ENCODE data around the gene C4A.
"Not testable (repeated sequence)": the region's sequence is repeated elsewhere in the genome, so short reads cannot be mapped to it uniquely, and the experiment has no call there.

The C4A gene

GRCh38 chr6:31981744-31982143 is at the start of gene C4A:
Gene C4A, plus strand, starts transcription at chr6:31982057. Its CDS starts 51 bp downstream, at chr6:31982108.
- DNase-seq (ENCODE audit: low read depth, low spot score); POLR2A ChIA-PET; CTCF ChIA-PET; H3K4me3 ChIP-seq (ENCODE audit: low read depth, low read length): not testable (repeated sequence)

GRCh38 chr6:31932137-31932536 is 49.7 kb upstream of the C4A start:
- DNase-seq (ENCODE audit: low read depth, low spot score); CTCF ChIA-PET; H3K4me3 ChIP-seq (ENCODE audit: low read depth, low read length); POLR2A ChIA-PET: not testable (repeated sequence)

- TF ChIP-seq, protein P1, sequence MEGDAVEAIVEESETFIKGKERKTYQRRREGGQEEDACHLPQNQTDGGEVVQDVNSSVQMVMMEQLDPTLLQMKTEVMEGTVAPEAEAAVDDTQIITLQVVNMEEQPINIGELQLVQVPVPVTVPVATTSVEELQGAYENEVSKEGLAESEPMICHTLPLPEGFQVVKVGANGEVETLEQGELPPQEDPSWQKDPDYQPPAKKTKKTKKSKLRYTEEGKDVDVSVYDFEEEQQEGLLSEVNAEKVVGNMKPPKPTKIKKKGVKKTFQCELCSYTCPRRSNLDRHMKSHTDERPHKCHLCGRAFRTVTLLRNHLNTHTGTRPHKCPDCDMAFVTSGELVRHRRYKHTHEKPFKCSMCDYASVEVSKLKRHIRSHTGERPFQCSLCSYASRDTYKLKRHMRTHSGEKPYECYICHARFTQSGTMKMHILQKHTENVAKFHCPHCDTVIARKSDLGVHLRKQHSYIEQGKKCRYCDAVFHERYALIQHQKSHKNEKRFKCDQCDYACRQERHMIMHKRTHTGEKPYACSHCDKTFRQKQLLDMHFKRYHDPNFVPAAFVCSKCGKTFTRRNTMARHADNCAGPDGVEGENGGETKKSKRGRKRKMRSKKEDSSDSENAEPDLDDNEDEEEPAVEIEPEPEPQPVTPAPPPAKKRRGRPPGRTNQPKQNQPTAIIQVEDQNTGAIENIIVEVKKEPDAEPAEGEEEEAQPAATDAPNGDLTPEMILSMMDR (IDR thresholded peaks at IDR 0.05; ENCODE audit: insufficient read depth, low read length, missing control alignments), result no peak
- H3K4me3 ChIP-seq (ENCODE audit: low read depth, low read length), result no peak overlapping the region
- CTCF ChIA-PET, result no interaction called here
- no peak for DNase-seq (ENCODE audit: low read depth, low spot score)
- POLR2A ChIA-PET, result no interaction called here
Measured at GRCh38 chr6:31933537-31933936, 48.3 kb upstream of the C4A start.

GRCh38 chr6:31935021-31935420 is 46.8 kb upstream of the C4A start:
- no peak for DNase-seq (ENCODE audit: low read depth, low spot score)
- CTCF ChIA-PET, result interaction anchor here (0.7 to 1.3 kb wide), 4 partner anchors 11 to 18 kb away, joined by 3 to 4 read pairs (median 4); partner anchors contain the start of gene CFB
- H3K4me3 ChIP-seq (ENCODE audit: low read depth, low read length), result no peak overlapping the region
- POLR2A ChIA-PET, result no interaction called here
- TF ChIP-seq, protein P1 (IDR thresholded peaks at IDR 0.05; ENCODE audit: insufficient read depth, low read length, missing control alignments), result no peak

DNA sequence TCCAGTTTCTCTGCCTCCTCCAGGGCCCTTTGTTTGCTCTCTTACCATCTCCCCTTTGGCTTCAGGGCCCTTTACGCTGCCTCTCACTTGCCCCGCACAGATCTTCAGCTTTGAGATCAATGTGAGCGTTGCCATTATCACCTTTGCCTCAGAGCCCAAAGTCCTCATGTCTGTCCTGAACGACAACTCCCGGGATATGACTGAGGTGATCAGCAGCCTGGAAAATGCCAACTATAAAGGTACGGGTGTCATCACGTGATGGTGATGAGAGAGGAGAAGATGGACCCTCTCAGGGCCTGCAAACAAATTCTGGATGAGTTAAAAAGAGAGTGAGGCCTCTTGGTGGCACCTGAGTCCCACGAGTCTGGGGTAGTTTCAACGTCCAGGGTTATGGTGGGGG is 46.0 kb upstream of the C4A start:
- no peak for DNase-seq (ENCODE audit: low read depth, low spot score)
- no peak overlapping the region for H3K4me3 ChIP-seq (ENCODE audit: low read depth, low read length)
- TF ChIP-seq, protein P1 (IDR thresholded peaks at IDR 0.05; ENCODE audit: insufficient read depth, low read length, missing control alignments), result no peak
- ChIA-PET CTCF (interaction anchor here (0.7 to 1.3 kb wide), 4 partner anchors 10 to 17 kb away, joined by 3 to 4 read pairs (median 4); partner anchors contain the start of gene CFB), POLR2A (no interaction called here)

- DNase-seq (ENCODE audit: low read depth, low spot score), result no peak
- ChIA-PET CTCF (interaction anchor here (1.4 to 6.1 kb wide), 3 partner anchors 11 to 20 kb away, joined by 3 to 94 read pairs (median 7); no protein-coding TSS in a partner anchor), POLR2A (no interaction called here)
- TF ChIP-seq, protein P1 (IDR thresholded peaks at IDR 0.05; ENCODE audit: insufficient read depth, low read length, missing control alignments), result no peak
- H3K4me3 ChIP-seq (ENCODE audit: low read depth, low read length), result no peak overlapping the region
Measured at GRCh38 chr6:31940256-31940664, 41.6 kb upstream of the C4A start.

DNA sequence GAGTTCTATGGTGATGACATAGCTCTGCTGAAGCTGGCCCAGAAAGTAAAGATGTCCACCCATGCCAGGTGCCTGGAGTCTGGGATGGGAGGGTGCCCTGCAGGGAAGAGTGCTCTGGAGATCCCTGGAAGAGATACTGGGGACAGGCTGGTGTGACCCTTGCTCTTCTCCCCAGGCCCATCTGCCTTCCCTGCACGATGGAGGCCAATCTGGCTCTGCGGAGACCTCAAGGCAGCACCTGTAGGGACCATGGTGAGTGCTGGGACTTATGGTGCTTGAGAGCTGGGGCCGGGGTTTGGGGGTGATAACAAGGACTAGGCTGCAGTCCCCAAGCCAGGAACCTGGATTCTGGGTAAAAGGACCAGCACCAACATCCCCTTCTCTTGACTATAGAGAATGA is 38.1 kb upstream of the C4A start:
- TF ChIP-seq, protein P1 (IDR thresholded peaks at IDR 0.05; ENCODE audit: insufficient read depth, low read length, missing control alignments), result no peak
- H3K4me3 ChIP-seq (ENCODE audit: low read depth, low read length), result no peak overlapping the region
- ChIA-PET CTCF (interaction anchor here (0.7 to 1.6 kb wide), 2 partner anchors 9 to 14 kb away, joined by 3 to 8 read pairs; no protein-coding TSS in a partner anchor), POLR2A (no interaction called here)
- DNase-seq (ENCODE audit: low read depth, low spot score), result no peak

Measured in AG04449 (cell line).